Duodenal mucosa (tissue), 2 donors: ENCODE data around the gene SPO11.

ENCODE experiments used
- H3K27ac ChIP-seq: one replicate; pipeline ENCODE4 v1.7.0; 2013; ENCODE audit warnings: low read depth, low read length
- H3K27me3 ChIP-seq, 2 donors: one replicate each; pipeline ENCODE4 v1.7.0; 2013; ENCODE audit warnings: low read length in 2 of 2, control low read depth in 1 of 2; ENCODE audit not compliant: insufficient read depth in 2 of 2, control insufficient read depth in 1 of 2
- H3K36me3 ChIP-seq, 2 donors: one replicate each; pipeline ENCODE4 v1.7.0; 2013; ENCODE audit warnings: low read length in 2 of 2, control low read depth in 1 of 2; ENCODE audit not compliant: insufficient read depth in 2 of 2, control insufficient read depth in 1 of 2
- H3K4me1 ChIP-seq, 2 donors: one replicate each; pipeline ENCODE4 v1.7.0; 2013; ENCODE audit warnings: low read length in 2 of 2, control low read depth in 1 of 2; ENCODE audit not compliant: insufficient read depth in 2 of 2, control insufficient read depth in 1 of 2
- H3K4me3 ChIP-seq, 2 donors: one replicate each; pipeline ENCODE4 v1.7.0; 2013; ENCODE audit warnings: low read length in 2 of 2, low read depth in 1 of 2
- H3K9ac ChIP-seq, 2 donors: one replicate each; pipeline ENCODE4 v1.7.0; 2013; ENCODE audit warnings: low read length in 2 of 2, low read depth in 1 of 2
- H3K9me3 ChIP-seq, 2 donors: one replicate each; pipeline ENCODE4 v1.7.0; 2013; ENCODE audit warnings: low read length in 2 of 2, control low read depth in 1 of 2; ENCODE audit not compliant: control insufficient read depth in 1 of 2

SPO11 gene

DNA sequence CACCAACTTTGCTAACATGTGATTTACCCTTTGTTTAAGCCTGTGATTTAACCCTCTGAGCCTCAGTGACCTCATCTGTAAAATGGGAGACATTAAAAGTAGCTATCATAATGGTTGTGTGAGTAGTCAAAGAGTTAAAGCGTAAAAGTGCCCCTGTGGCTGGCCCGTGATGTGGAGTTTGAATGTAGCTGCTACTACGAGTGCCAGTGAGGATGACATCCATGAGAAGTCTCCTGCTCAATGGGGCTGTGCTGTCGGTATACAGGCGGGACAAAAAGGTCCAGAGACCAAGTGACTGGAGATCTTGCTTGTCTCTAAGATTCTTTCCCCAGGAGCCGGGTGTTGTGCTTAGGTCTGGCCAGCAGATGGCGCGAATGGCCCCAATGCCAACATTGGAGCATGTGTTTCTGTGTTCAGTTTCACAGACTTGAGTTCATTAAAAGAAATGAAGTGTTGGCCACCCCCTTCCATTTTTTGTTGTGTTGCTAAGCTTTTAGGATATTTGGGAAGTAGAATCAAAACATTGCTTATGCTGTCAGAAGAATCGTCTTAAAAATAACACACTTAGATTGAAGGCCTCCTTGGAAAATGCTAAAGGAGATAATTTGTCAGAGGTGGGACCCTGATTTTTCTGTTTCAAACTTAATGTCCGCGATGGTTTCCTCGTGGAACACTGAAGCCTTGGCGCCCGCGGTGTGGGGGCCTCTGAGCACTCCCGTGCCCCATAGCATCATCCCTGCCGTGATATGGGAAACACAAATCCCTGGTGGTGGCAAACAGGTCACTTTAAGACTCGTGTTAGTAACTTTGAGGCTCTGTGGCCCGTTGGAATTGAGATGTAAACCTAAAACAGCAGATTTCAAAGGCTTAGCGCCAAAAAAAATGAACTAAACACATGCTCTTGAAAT is 52.2 kb downstream of the SPO11 start:
- no peaks in the 10 kb centered on the region for H3K27me3 ChIP-seq
- H3K9me3 ChIP-seq: no peaks in the 10 kb centered on the region
- H3K9ac ChIP-seq: no peak overlapping the region
- no peaks in the 10 kb centered on the region for H3K4me1 ChIP-seq
- H3K4me3 ChIP-seq: no peak overlapping the region
- H3K36me3 ChIP-seq: peaks cover 5 to 45% of the 10 kb centered on the region in 2 donors
- H3K27ac ChIP-seq: no peak overlapping the region

DNA sequence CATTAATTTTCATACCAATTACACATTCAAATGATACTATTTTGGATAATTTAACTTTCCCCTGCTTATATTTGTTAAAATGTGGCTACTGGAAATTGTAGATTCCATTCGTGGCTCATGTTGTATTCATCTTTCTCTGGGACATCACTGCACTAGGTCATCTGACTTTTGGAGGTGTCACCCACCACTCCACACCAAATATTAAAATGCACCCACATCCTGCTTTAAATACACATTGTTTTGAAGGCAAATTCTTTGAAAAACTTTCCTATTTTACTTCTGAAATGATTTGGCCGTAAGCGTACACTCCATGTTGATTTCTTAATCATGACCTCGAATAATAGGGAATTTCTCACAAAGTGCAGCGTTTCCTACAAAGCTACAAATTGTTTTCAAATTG is 52.9 kb downstream of the SPO11 start:
- H3K36me3 ChIP-seq: peaks cover 2 to 38% of the 10 kb centered on the region in 2 donors
- H3K4me1 ChIP-seq: no peaks in the 10 kb centered on the region
- no peak overlapping the region for H3K9ac ChIP-seq
- no peak overlapping the region for H3K4me3 ChIP-seq
- H3K27ac ChIP-seq: no peak overlapping the region
- no peaks in the 10 kb centered on the region for H3K9me3 ChIP-seq
- H3K27me3 ChIP-seq: no peaks in the 10 kb centered on the region

DNA sequence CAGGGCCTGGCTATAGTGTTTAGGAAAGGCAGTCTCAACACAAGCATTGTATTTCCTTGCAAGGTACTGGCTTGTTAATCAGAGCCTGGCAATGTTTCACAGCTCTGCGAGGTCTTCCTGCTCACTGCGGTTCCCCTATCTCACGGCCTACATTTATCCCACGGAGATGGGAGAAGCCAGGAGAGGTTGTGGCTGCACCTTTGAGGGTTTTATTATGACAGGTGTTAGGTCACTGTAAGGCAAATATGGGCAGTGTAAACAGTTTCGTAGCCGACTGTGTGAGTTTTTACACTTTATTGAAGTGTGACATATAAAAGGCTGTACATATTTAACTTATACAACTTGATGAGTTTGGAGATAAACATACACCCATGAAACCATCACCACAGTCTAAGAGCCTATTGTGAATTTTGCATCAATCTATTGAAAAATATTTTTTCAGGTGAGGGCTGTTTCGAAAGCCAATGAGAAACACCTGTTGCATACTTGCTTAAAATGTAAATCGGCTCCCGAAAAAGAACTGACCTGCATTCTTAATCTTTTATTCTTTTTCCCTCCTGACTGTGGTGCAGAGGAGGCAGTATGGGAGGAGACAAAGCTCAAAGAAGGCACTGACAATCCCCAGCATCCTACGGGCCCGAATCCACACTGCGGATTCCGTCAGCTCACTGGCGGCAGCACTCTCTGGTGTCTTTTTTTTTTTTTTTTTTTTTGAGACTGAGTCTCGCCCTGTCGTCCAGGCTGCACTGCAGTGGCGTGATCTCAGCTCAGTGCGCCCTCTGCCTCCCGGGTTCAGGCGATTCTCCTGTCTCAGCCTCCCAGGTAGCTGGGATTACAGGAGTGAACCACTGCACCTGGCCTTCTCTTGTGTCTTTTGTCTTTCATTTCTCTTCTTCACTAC is 54.1 kb downstream of the SPO11 start:
- Histone ChIP-seq H3K4me1 (no peaks in the 10 kb centered on the region), H3K27ac (no peak overlapping the region), H3K9me3 (no peaks in the 10 kb centered on the region), H3K36me3 (peaks cover 0 to 27% of the 10 kb centered on the region in 2 donors), H3K9ac (no peak overlapping the region), H3K27me3 (no peaks in the 10 kb centered on the region), H3K4me3 (no peak overlapping the region)

DNA sequence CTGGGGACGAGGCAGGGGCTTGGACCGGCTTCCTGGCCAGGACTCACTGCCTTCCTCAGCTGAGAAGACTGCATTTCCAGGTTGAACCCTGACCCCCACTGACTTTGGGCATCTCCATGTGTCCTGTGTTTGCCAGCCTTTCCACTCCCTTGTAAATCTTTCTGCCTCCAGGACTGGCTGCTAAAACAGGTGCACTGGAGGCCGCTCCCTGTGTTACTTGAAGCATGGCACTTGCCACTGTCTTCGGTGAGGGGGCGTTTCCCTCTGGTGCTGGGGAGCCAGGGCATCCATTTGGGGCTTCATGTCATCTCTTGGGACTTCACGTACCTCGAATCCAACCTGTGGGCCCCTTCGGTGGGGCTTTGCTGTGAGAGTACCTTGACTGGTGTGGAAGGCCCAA is 54.9 kb downstream of the SPO11 start:
- H3K36me3 ChIP-seq: peaks cover 0 to 22% of the 10 kb centered on the region in 2 donors
- H3K27ac ChIP-seq: no peak overlapping the region
- H3K9me3 ChIP-seq: no peaks in the 10 kb centered on the region
- no peak overlapping the region for H3K9ac ChIP-seq
- peaks cover under 1 to 1% of the 10 kb centered on the region in 2 donors for H3K4me1 ChIP-seq
- no peak overlapping the region for H3K4me3 ChIP-seq
- H3K27me3 ChIP-seq: no peaks in the 10 kb centered on the region

DNA sequence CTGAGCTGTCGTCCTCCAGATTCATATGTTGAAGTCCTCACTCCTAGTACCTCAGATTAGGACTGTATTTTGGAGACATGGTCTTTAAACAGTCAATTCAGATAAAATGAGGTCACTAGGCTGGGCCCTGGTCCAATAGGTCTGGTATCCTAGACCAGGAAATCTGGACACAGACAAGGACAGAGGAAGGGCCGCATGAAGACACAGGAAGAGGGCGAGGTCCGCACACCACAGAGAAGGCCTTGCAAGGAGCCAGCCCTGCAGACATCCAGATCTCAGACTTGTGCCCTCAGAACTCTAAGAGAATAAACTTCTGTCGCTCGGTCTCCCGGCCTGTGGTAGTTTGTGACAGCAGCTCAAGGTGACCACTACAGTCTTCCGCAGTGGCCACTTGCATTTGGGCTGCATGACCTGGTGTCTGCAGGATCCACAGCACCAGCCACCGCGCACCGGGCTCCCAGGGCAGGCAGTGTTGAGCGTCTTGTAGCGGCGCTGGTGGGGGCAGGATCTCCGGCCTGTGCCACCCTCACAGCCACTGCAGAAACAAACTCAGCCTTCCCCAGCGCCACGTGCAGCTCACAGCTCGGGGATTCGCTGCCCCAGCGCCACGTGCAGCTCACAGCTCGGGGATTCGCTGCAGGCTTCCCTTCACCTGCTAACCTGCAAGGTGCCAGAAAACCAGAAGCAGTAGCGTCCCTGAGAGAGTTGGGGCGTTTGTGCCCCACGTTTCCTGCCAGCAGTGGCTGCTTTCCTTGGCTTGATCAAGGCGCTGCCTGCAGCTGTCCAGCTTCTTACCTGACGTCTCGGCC is 55.6 kb downstream of the SPO11 start:
- Histone ChIP-seq H3K9ac (no peak overlapping the region), H3K36me3 (peaks cover 0 to 15% of the 10 kb centered on the region in 2 donors), H3K4me1 (peaks cover 7 to 8% of the 10 kb centered on the region in 2 donors), H3K27me3 (no peaks in the 10 kb centered on the region), H3K4me3 (no peak overlapping the region), H3K9me3 (no peaks in the 10 kb centered on the region), H3K27ac (no peak overlapping the region)

DNA sequence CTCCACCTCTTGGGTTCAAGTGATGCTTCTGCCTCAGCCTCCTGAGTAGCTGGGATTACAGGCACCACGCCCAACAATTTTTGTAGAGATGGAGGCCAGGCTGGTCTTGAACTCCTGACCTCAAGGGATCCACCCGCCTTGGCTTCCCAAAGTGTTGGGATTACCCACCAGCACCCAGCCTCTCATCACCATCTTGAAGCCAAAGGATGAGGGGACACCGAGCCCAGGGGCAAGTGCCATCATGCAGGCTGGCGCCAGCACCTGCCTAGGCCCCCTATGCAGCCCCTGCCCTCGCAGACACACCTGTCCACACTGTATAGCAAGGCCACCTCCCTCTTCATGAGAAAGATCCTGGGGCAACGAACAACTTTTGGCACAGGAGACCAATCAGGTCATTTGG is 56.3 kb downstream of the SPO11 start:
- Histone ChIP-seq H3K4me3 (no peak overlapping the region), H3K9me3 (no peaks in the 10 kb centered on the region), H3K27me3 (no peaks in the 10 kb centered on the region), H3K4me1 (peaks cover 11 to 16% of the 10 kb centered on the region in 2 donors), H3K9ac (no peak overlapping the region), H3K36me3 (peaks cover 0 to 7% of the 10 kb centered on the region in 2 donors), H3K27ac (no peak overlapping the region)

DNA sequence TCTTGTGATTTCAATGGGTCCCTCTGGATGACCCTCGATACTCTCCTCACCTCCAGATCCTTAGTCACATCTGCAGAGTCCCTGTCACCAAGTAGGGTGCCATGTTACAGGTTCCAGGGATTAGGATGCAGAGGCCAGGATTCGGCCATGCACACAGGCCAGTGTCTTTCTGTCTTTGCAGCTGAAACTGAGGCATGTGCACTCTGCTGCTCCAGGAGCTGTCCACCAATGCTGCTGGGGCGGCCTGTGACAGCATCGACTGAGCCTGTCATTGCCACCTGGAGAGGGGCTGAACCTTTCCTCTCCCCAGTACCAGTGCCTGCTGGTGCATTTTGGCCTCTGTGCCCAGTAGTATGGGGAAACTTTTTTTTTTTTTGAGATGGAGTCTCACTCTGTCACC is 57.2 kb downstream of the SPO11 start:
- H3K4me1 ChIP-seq: peaks cover 11 to 16% of the 10 kb centered on the region in 2 donors
- H3K9ac ChIP-seq: no peak overlapping the region
- no peak overlapping the region for H3K27ac ChIP-seq
- H3K36me3 ChIP-seq: peaks cover 0 to 7% of the 10 kb centered on the region in 2 donors
- no peak overlapping the region for H3K4me3 ChIP-seq
- no peaks in the 10 kb centered on the region for H3K27me3 ChIP-seq
- no peaks in the 10 kb centered on the region for H3K9me3 ChIP-seq

DNA sequence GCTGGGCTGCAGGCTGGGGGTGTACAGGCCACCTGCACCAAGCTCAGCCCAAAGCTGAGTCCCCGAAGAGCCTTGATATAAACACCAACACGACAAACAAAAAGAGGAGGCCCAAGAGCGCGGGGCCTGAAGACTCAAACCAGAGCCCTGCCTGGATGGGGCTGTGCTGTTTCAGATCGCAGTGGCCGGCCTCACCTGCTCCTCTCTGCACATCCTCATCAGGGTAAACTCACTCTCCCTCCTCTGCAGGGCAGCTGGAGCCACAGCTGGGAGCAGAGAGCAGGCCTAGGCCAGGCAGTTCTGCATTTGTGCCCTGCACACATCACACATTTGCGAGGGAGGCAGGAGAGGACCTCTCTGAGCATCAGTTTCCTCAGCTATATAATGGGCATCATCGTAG is 57.9 kb downstream of the SPO11 start:
- Histone ChIP-seq H3K9ac (no peak overlapping the region), H3K4me1 (peaks cover 11 to 21% of the 10 kb centered on the region in 2 donors), H3K36me3 (peaks cover 0 to 7% of the 10 kb centered on the region in 2 donors), H3K4me3 (no peak overlapping the region), H3K9me3 (no peaks in the 10 kb centered on the region), H3K27ac (no peak overlapping the region), H3K27me3 (no peaks in the 10 kb centered on the region)

DNA sequence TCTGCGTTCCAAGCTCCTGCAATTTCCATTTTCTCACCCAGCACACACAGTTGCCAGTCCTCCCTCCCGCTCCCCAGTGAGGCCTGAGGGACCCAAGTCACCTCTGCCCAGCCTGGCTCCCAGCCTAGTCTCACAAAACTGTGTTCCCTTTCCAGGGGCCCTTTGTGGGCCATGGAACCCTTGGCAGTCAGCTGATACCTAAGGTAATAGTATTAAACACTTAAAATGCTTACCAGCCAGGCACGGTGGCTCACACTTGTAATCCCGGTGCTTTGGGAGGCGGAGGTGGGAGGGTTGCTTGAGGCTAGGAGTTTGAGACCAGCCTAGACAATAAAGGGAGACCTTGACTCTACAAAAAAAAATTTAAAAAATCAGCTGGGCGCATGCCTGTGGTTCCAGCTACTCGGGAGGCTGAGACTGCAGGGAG is 58.4 kb downstream of the SPO11 start:
- Histone ChIP-seq H3K4me3 (no peak overlapping the region), H3K4me1 (peaks cover 14 to 24% of the 10 kb centered on the region in 2 donors), H3K36me3 (peaks cover 0 to 7% of the 10 kb centered on the region in 2 donors), H3K9ac (no peak overlapping the region), H3K9me3 (no peaks in the 10 kb centered on the region), H3K27ac (no peak overlapping the region), H3K27me3 (no peaks in the 10 kb centered on the region)
